NB4 (cell line): ENCODE results near the gene ZNF627.

Experiments used
- CTCF ChIP-seq: IDR thresholded peaks from one replicate; pipeline ENCODE4 v1.5.1; 2012; ENCODE audit warnings: low read depth, low read length
- MAX ChIP-seq: IDR thresholded peaks from 2 replicates; pipeline ENCODE4 v1.6.1; 2011; ENCODE audit warnings: low read depth, low read length
- MYC ChIP-seq: IDR thresholded peaks from 2 replicates; pipeline ENCODE4 v1.6.1; 2011; ENCODE audit warnings: low read depth, low read length
- POLR2A ChIP-seq: IDR thresholded peaks from 2 replicates; pipeline ENCODE4 v1.6.1; 2011; ENCODE audit warnings: mild to moderate bottlenecking; ENCODE audit not compliant: insufficient read length; ENCODE audit errors: extremely low read depth

GRCh38 chr19:11658970-11659369 lies 61.7 kb downstream of the ZNF627 start:
- TF ChIP-seq CTCF, result no peak
- no peak for TF ChIP-seq MAX
- TF ChIP-seq POLR2A, result no peak
- TF ChIP-seq MYC, result no peak
